Neural cell (in vitro differentiated cells): ENCODE results near the gene MACC1. TPM values are rescaled to one million over a fixed set of nuclear protein-coding genes. Genes with fewer than 3 reads are reported as not detected.

Experiments used
- H2AFZ ChIP-seq: fragments of 200-600, 300-800 bp; sonication (generic), shearing (Covaris generic); 2 replicates; pipeline ENCODE4 v1.6.0; 2014; ENCODE audit warnings: low read depth, mild to moderate bottlenecking, antibody characterized with exemption, low read length, moderate library complexity
- H3F3A ChIP-seq: fragments of 200-600 bp; shearing (Covaris generic); 2 replicates; pipeline ENCODE4 v1.6.1; 2016; ENCODE audit warnings: mild to moderate bottlenecking, moderate library complexity, mixed read lengths, antibody characterized with exemption, low read length; ENCODE audit not compliant: insufficient read depth, poor library complexity, severe bottlenecking
- H3K27ac ChIP-seq: fragments of 200-600, 300-800 bp; sonication (generic), shearing (Covaris generic); 2 replicates; pipeline ENCODE4 v1.5.1; 2014; ENCODE audit warnings: mild to moderate bottlenecking, low read length, moderate library complexity
- H3K27me3 ChIP-seq: fragments of 300-800, 200-600 bp; sonication (generic), shearing (Covaris generic); 2 replicates; pipeline ENCODE4 v1.6.0; 2014; ENCODE audit warnings: mild to moderate bottlenecking, low read depth, low read length, moderate library complexity; ENCODE audit not compliant: insufficient read depth
- H3K36me3 ChIP-seq: fragments of 300-800, 200-600 bp; sonication (generic), shearing (Covaris generic); 2 replicates; pipeline ENCODE4 v1.5.1; 2014; ENCODE audit warnings: mild to moderate bottlenecking, antibody characterized with exemption, low read length, moderate library complexity; ENCODE audit not compliant: insufficient read depth
- H3K4me2 ChIP-seq: fragments of 300-800, 200-600 bp; sonication (generic), shearing (Covaris generic); 2 replicates; pipeline ENCODE4 v1.6.0; 2014; ENCODE audit warnings: mild to moderate bottlenecking, low read length
- H3K4me3 ChIP-seq: fragments of 300-800, 200-600 bp; sonication (generic), shearing (Covaris generic); 2 replicates; pipeline ENCODE4 v1.5.1; 2014; ENCODE audit warnings: mild to moderate bottlenecking, low read length, moderate library complexity
- H3K79me2 ChIP-seq: fragments of 200-600 bp; shearing (Covaris generic); replicated peaks from 2 replicates; pipeline ENCODE4 v1.6.0; 2014; ENCODE audit warnings: mild to moderate bottlenecking, low read length, moderate library complexity; ENCODE audit not compliant: insufficient read depth
- H3K9ac ChIP-seq: fragments of 300-800, 200-600 bp; sonication (generic), shearing (Covaris generic); 2 replicates; pipeline ENCODE4 v1.6.1; 2016; ENCODE audit warnings: mild to moderate bottlenecking, low read length, mixed read lengths
- H3K9me2 ChIP-seq: fragments of 200-600 bp; shearing (Covaris generic); 2 replicates; pipeline ENCODE4 v1.6.1; 2016; ENCODE audit warnings: mild to moderate bottlenecking, low read length, mixed read lengths; ENCODE audit not compliant: insufficient read depth
- H3K9me3 ChIP-seq: fragments of 200-600, 300-800 bp; sonication (generic), shearing (Covaris generic); 2 replicates; pipeline ENCODE4 v1.6.1; 2016; ENCODE audit warnings: mild to moderate bottlenecking, mixed run types, low read length, moderate library complexity, mixed read lengths
- H4K20me1 ChIP-seq: fragments of 200-600 bp; shearing (Covaris generic); 2 replicates; pipeline ENCODE4 v1.6.1; 2016; ENCODE audit warnings: mild to moderate bottlenecking, mixed run types; ENCODE audit not compliant: insufficient read depth
- CTCF ChIP-seq: fragments of 450-650 bp; IDR thresholded peaks from 2 replicates; pipeline ENCODE4 v1.5.1; 2014; ENCODE audit warnings: antibody characterized with exemption, mild to moderate bottlenecking, moderate library complexity; ENCODE audit not compliant: poor library complexity, severe bottlenecking
- EP300 ChIP-seq: fragments of 450-650 bp; conservative IDR thresholded peaks from 2 replicates; pipeline ENCODE4 v1.6.1; 2014; ENCODE audit warnings: antibody characterized with exemption, mild to moderate bottlenecking, moderate library complexity; ENCODE audit not compliant: poor library complexity, severe bottlenecking
- EZH2 ChIP-seq: fragments of 200-600, 300-800 bp; shearing (Covaris generic), sonication (generic); IDR thresholded peaks from 2 replicates; pipeline ENCODE4 v1.6.1; 2014; ENCODE audit warnings: antibody characterized with exemption, low read length, borderline replicate concordance, mild to moderate bottlenecking; ENCODE audit not compliant: insufficient read depth, poor library complexity, severe bottlenecking
- MXI1 ChIP-seq: fragments of 450-650 bp; conservative IDR thresholded peaks from 2 replicates; pipeline ENCODE4 v1.6.1; 2014; ENCODE audit warnings: antibody characterized with exemption, mild to moderate bottlenecking; ENCODE audit not compliant: poor library complexity, severe bottlenecking
- POLR2AphosphoS5 ChIP-seq: IDR thresholded peaks from 2 replicates; pipeline ENCODE4 v1.6.1; 2012
- RAD21 ChIP-seq: fragments of 450-650 bp; conservative IDR thresholded peaks from 2 replicates; pipeline ENCODE4 v1.6.1; 2014; ENCODE audit warnings: antibody characterized with exemption, mild to moderate bottlenecking, moderate library complexity
- SMC3 ChIP-seq: fragments of 450-650 bp; conservative IDR thresholded peaks from 2 replicates; pipeline ENCODE4 v1.6.1; 2014; ENCODE audit warnings: antibody characterized with exemption, mild to moderate bottlenecking, moderate library complexity; ENCODE audit not compliant: poor library complexity
- TAF1 ChIP-seq: IDR thresholded peaks from 2 replicates; pipeline ENCODE4 v1.6.1; 2012; ENCODE audit warnings: low read depth
- polyA plus RNA-seq: library from polyadenylated mRNA; depleted of rRNA; stranded (reverse); fragments of >200 nt; gene quantifications from 2 replicates; pipeline ENCODE4 v1.2.3, GENCODE V29; 2014
- TF ChIP-seq, protein P1 (sequence below): IDR thresholded peaks from 2 replicates; pipeline ENCODE4 v1.6.1; 2012; ENCODE audit warnings: borderline replicate concordance

MACC1 gene
- polyA plus RNA-seq, 1 donor from 2014 or later: 0.20 TPM

- TF ChIP-seq SMC3 (no peak), EP300 (no peak), POLR2AphosphoS5 (no peak), EZH2 (no peak), RAD21 (no peak), CTCF (no peak)
- Histone ChIP-seq H3K27me3 (no peaks in the 10 kb centered on the region), H3K27ac (no peak overlapping the region), H3K9ac (no peak overlapping the region), H3K4me3 (no peak overlapping the region), H2AFZ (no peak overlapping the region), H3F3A (no peaks in the 10 kb centered on the region), H3K79me2 (no peaks in the 10 kb centered on the region), H3K9me2 (no peaks in the 10 kb centered on the region), H3K36me3 (no peaks in the 10 kb centered on the region), H4K20me1 (no peaks in the 10 kb centered on the region), H3K9me3 (no peaks in the 10 kb centered on the region), H3K4me2 (no peak overlapping the region)
Observed at GRCh38 chr7:20220921-20221547, 3.9 kb upstream of the MACC1 start.

DNA sequence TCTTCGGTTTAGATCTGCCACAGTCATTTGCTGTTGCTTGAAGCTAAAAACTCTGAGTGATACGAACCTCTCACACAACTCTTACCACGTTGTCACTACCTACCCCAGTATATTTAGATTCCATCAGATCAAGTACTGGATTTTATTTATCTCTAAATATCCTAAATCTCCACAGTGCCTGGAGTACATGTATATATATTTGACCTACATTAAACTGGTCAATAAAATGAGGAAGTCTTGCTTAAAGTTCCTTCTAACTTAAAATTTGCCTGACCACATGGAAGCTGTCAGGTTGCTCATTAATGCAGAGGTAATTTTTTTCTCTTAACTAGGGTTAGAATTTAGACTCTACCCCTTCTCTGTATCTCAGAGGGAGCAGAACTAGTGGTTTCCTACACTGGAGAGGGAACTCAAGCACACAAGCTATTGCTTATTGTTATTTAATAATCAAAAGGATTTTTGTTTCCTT is 3.1 kb upstream of the MACC1 start:
- Histone ChIP-seq H3K79me2 (no peaks in the 10 kb centered on the region), H3K9me3 (no peaks in the 10 kb centered on the region), H3F3A (no peaks in the 10 kb centered on the region), H3K36me3 (no peaks in the 10 kb centered on the region), H4K20me1 (no peaks in the 10 kb centered on the region), H3K27ac (no peak overlapping the region), H3K9me2 (no peaks in the 10 kb centered on the region), H3K9ac (no peak overlapping the region), H3K4me2 (no peak overlapping the region), H3K4me3 (no peak overlapping the region), H2AFZ (no peak overlapping the region), H3K27me3 (no peaks in the 10 kb centered on the region)
- no peak for TF ChIP-seq RAD21
- TF ChIP-seq POLR2AphosphoS5: no peak
- TF ChIP-seq, protein P1, sequence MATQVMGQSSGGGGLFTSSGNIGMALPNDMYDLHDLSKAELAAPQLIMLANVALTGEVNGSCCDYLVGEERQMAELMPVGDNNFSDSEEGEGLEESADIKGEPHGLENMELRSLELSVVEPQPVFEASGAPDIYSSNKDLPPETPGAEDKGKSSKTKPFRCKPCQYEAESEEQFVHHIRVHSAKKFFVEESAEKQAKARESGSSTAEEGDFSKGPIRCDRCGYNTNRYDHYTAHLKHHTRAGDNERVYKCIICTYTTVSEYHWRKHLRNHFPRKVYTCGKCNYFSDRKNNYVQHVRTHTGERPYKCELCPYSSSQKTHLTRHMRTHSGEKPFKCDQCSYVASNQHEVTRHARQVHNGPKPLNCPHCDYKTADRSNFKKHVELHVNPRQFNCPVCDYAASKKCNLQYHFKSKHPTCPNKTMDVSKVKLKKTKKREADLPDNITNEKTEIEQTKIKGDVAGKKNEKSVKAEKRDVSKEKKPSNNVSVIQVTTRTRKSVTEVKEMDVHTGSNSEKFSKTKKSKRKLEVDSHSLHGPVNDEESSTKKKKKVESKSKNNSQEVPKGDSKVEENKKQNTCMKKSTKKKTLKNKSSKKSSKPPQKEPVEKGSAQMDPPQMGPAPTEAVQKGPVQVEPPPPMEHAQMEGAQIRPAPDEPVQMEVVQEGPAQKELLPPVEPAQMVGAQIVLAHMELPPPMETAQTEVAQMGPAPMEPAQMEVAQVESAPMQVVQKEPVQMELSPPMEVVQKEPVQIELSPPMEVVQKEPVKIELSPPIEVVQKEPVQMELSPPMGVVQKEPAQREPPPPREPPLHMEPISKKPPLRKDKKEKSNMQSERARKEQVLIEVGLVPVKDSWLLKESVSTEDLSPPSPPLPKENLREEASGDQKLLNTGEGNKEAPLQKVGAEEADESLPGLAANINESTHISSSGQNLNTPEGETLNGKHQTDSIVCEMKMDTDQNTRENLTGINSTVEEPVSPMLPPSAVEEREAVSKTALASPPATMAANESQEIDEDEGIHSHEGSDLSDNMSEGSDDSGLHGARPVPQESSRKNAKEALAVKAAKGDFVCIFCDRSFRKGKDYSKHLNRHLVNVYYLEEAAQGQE: no peak
- TF ChIP-seq TAF1: no peak
- no peak for TF ChIP-seq MXI1
- no peak for TF ChIP-seq EZH2
